RWPE2 (cell line): ENCODE results near the gene ANKUB1.
A peak's percentile ranks its signal among the peaks of the same experiment; 100 is the strongest.

Experiments used
- ATAC-seq: fragments of 200-7000 bp; cut with Tn5 transposase; 3 replicates; pipeline ENCODE4 v1.9.1; 2021; ENCODE audit warnings: low read depth
- DNase-seq: peaks from one replicate; pipeline ENCODE4 v3.0.0-alpha.2; 2020; ENCODE audit warnings: low spot score
- H3K27ac ChIP-seq: fragments of 450-650 bp; 2 replicates; pipeline ENCODE4 v1.5.1; 2017; ENCODE audit warnings: mild to moderate bottlenecking; ENCODE audit not compliant: poor library complexity, severe bottlenecking
- H3K27me3 ChIP-seq: fragments of 250-450 bp; sonication (Bioruptor Pico); 2 replicates; pipeline ENCODE4 v1.5.1; 2021; ENCODE audit warnings: mild to moderate bottlenecking, moderate library complexity; ENCODE audit not compliant: insufficient read depth, poor library complexity, severe bottlenecking
- H3K36me3 ChIP-seq: fragments of 250-450 bp; sonication (Bioruptor Pico); 2 replicates; pipeline ENCODE4 v1.5.1; 2020; ENCODE audit warnings: low read depth, mild to moderate bottlenecking, moderate library complexity
- H3K4me1 ChIP-seq: fragments of 250-450 bp; sonication (Bioruptor Pico); 2 replicates; pipeline ENCODE4 v1.5.1; 2021; ENCODE audit warnings: mild to moderate bottlenecking, moderate library complexity; ENCODE audit not compliant: insufficient read depth, poor library complexity, severe bottlenecking
- H3K4me3 ChIP-seq: fragments of 250-450 bp; sonication (Bioruptor Pico); 2 replicates; pipeline ENCODE4 v1.5.1; 2021; ENCODE audit warnings: mild to moderate bottlenecking, moderate library complexity; ENCODE audit not compliant: severe bottlenecking
- H3K9me3 ChIP-seq: fragments of 250-450 bp; sonication (Bioruptor Pico); 2 replicates; pipeline ENCODE4 v1.5.1; 2021; ENCODE audit warnings: mild to moderate bottlenecking, moderate library complexity; ENCODE audit not compliant: severe bottlenecking
- CTCF ChIP-seq: fragments of 450-650 bp; IDR thresholded peaks from one replicate; pipeline ENCODE4 v1.5.1; 2017; ENCODE audit warnings: mild to moderate bottlenecking, moderate library complexity; ENCODE audit not compliant: poor library complexity, severe bottlenecking

The ANKUB1 gene

GRCh38 chr3:149717391-149718056 lies 74.8 kb downstream of the ANKUB1 start:
- Histone ChIP-seq H3K9me3 (no peaks in the 10 kb centered on the region), H3K4me1 (no peaks in the 10 kb centered on the region), H3K4me3 (no peak overlapping the region), H3K27me3 (no peaks in the 10 kb centered on the region), H3K27ac (no peak overlapping the region), H3K36me3 (no peaks in the 10 kb centered on the region)
- peak; percentile 49; the same call in 1 of the 3 replicates for ATAC-seq
- no peak for DNase-seq
- TF ChIP-seq CTCF = peak; percentile 84

- no peak for TF ChIP-seq CTCF
- DNase-seq (no peak), ATAC-seq (no peak)
- H3K4me3 ChIP-seq = no peak overlapping the region
- no peaks in the 10 kb centered on the region for H3K27me3 ChIP-seq
- no peak overlapping the region for H3K27ac ChIP-seq
- H3K36me3 ChIP-seq = no peaks in the 10 kb centered on the region
- no peaks in the 10 kb centered on the region for H3K9me3 ChIP-seq
- H3K4me1 ChIP-seq = no peaks in the 10 kb centered on the region
Measured at GRCh38 chr3:149716984-149717383, 75.4 kb downstream of the ANKUB1 start.

GRCh38 chr3:149715247-149715646 lies 77.1 kb downstream of the ANKUB1 start:
- Histone ChIP-seq H3K27ac (no peak overlapping the region), H3K27me3 (no peaks in the 10 kb centered on the region), H3K4me1 (no peaks in the 10 kb centered on the region), H3K36me3 (no peaks in the 10 kb centered on the region), H3K9me3 (no peaks in the 10 kb centered on the region), H3K4me3 (no peak overlapping the region)
- DNase-seq = no peak
- ATAC-seq = no peak
- no peak for TF ChIP-seq CTCF

GRCh38 chr3:149713730-149714654 lies 78.4 kb downstream of the ANKUB1 start:
- Histone ChIP-seq H3K9me3 (no peaks in the 10 kb centered on the region), H3K4me1 (no peaks in the 10 kb centered on the region), H3K36me3 (no peaks in the 10 kb centered on the region), H3K27ac (no peak overlapping the region), H3K27me3 (no peaks in the 10 kb centered on the region), H3K4me3 (no peak overlapping the region)
- ATAC-seq = no peak
- no peak for TF ChIP-seq CTCF
- DNase-seq = no peak
